Cortex of kidney (tissue), 1 donor: ENCODE results near the gene POLRMT.
"Not testable (repeated sequence)": the region's sequence is repeated elsewhere in the genome, so short reads cannot be mapped to it uniquely, and the experiment has no call there.

Experiments used
- DNase-seq: peaks from one replicate; lab custom pipeline; 2025; lab: John Stamatoyannopoulos, UW

Gene POLRMT

GRCh38 chr19:647566-648284, 14.4 kb upstream of the POLRMT start:
- DNase-seq, result no peak

DNA sequence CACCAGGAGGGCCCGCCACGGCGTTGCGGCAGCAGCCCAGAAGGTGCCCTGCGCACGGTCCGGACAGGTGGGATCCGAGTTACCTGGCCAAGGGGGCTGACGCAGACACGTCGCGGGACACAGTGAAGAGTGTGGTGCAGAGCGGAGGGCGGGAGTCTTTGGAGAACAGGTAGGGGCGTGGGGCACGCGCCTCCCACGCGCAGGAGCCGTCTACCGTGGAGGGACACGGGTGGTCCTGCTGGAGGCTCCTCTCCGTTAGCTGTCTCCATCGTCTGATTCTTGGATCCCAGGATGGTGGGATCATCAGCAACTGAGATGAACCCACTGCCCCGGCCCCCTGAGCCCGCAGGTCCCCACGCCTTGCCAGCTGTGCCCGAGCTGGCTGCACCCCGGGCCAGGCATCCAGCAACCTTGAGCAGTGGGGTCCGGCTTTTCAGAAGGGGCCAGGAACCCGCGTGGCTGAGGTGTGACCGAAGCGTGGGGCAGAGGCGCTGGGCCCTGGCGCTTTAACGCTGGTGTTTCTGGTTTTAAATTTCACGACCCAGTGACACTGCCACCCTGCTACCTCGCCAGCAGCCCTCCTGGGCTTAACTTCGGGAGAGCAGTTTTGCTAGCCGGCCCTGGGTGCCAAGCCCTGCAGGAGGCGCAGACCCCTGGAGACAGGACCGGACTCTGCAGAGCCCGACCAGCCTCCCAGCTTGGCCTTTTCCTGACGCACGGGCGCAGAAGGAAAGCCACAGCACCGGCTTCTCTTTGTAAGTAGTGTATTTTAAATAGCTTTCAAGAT, 13.6 kb upstream of the POLRMT start:
- DNase-seq, result no peak

DNA sequence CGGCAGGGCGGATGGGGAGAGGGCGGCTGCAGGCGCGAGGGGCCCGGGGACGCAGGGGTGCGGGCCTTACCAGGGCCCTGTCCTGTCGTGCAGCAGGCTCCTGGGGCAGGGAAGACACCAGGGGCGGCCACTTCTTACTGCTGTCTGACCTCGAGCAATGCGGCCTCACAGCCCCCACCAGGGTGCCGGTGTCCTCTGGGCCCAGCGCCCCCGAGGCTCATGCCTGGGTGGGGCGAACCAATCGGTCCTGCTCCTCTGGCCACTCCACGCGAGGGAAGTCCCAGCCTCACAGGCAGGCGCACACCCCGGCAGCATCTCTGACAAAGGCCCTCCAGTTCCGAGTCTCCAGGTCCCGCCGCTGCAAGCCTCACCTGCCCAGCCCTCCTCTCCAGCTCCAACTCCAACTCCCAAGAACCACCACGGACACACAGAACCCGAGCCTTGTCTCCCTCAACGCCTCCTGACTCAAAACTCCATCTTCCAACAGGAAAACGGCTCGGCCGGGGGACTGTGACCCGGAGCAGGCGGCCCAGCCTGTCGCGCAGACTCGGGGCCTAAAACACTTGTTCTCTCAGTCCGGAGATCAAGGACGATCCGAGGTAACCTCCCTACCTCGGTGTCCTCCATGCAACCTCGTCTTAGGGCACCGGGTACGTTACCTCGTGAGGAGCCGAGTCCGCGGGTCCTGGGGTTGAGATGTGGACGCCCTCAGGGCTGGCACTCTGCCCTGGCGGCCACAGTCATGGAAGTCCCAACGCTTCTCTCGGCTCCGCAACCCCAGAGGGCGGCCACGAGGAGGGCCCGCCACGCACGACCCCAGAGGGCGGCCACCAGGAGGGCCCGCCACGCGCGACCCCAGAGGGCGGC, 12.8 kb upstream of the POLRMT start:
- DNase-seq, result no peak

DNA sequence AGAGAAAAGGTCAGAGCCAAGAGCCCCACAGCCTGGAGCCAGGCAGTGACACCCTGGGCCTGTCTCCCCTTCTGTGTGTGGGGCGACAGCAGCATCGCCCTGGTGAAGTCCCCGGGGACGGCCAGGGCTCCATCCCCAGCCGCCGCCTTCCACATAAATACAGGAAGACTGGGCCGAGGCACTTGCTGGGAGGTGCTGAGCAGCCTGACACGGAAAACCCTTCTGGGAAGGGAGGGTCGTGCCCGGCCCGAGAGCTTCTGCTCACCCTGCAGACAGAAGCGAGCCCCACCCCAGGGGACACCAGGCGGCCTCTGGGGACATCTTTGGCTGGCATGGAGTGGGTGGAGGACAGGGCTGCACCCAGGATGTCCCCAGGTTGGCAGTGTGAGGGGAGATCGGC, 11.5 kb upstream of the POLRMT start:
- no peak for DNase-seq

GRCh38 chr19:644363-644762, 11.0 kb upstream of the POLRMT start:
- DNase-seq, result no peak

DNA sequence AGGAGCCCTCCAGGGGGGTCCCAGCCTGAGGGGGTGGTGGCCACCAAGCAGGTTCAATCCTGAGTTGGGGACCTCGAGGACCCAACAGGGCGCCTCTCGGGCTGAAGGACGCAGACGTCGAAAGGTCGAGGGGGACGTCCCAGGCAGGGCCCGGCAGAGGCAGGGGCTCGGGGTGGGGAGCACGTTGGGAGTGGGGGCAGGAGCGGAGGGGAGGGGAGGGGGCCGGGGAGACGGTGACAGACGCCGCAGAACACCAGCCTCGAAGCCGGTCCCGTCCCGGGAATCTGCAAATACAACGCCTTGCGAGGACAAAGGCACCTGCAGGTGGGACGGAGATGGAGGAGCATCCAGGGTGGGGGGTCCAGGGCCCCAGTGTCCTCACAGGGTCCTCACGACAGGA, 10.4 kb upstream of the POLRMT start:
- no peak for DNase-seq

- no peak for DNase-seq
Measured at GRCh38 chr19:642767-643727, 9.7 kb upstream of the POLRMT start.

- DNase-seq, result no peak
Measured at GRCh38 chr19:641702-642101, 8.4 kb upstream of the POLRMT start.

DNA sequence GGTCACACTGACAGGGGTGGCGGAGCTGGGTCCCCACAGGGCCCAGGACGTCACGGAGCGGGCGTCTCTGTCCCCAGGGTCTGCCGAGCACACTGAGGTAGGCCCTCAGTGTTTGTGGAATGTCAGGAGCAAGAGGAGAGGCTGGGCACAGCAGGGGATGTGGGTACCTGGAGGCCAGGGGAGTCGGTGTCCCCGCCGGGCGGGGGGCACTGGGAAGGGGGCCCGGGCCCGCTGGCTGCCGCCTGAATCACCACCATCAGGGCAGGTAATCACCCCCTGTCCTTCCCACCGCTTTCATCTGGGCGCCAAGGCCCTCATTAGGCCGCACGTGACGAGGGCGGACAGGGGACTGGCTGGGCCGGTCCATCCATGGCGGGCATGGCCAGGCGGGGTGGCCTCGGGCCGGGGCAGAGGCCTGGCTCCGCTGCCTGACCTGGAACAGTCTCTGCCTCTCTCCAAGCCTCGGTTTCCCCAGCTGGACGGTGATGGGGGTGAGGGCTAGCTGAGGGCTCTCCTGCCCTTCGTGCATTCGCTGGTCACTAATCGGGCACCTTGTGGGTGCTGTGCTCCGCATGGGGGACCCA, 7.4 kb upstream of the POLRMT start:
- no peak for DNase-seq

DNA sequence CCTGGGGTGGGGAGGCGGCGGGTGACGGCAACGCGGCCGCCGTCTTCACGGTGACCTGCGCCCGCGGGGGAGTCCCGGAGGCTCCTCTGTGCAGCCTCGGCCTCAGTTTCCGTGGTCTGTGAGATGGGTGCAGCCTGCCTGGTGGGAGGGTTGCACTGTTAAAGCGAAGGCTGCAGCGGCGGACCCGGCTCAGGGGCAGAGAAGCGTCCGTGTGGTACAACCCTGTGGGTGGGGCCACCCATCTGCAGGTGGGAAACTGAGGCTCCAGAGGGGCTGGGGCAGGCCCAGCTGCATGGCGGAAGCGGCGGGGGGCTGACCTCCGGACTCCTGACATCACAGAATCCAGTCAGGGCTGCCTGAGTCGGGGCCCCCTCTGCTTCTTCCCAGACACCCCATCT, 6.8 kb upstream of the POLRMT start:
- DNase-seq, result no peak

DNA sequence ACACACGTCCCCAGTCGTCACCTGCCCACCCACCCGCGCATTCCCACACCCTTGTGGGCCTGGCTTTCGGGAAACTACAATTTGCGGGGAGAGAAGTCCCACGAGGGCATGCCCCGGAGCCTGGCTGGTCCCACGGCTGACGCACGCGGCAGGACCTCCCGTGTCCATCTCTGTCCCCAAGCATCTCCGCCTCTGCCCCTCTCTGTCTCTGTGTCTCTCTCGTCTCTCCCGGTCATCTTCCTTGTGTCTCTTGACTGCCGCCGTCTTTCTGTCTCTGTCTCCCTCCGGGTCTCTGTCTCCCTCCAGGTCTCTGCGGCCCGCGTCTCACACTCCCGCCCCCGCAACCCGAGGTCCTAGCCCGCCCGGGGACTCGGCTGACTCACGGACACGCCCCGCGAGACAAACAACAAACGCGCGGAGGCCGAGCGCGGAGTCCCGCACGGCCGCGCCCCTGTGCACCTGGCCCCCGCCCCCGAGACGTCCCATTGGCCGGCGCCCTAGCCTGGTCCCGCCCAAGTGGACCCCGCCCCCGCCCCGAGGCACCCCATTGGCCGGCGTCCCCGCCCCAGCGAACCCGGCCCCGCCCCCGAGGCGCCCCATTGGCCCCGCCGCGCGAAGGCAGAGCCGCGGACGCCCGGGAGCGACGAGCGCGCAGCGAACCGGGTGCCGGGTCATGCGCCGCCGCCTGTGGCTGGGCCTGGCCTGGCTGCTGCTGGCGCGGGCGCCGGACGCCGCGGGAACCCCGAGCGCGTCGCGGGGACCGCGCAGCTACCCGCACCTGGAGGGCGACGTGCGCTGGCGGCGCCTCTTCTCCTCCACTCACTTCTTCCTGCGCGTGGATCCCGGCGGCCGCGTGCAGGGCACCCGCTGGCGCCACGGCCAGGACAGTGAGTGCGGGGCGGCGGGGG, 6.2 kb upstream of the POLRMT start, which contains the start of gene FGF22:
TSS of gene FGF22 (plus strand) at position 627 of the 908 bp plus-strand sequence. CDS start at position 674, 47 bp downstream.
- DNase-seq, result no peak

- DNase-seq, result no peak
Measured at GRCh38 chr19:638906-639252, 5.5 kb upstream of the POLRMT start.

GRCh38 chr19:634975-635652, 1.8 kb upstream of the POLRMT start:
- no peak for DNase-seq

- DNase-seq, result no peak
Measured at GRCh38 chr19:633786-634639, 676 bp upstream of the POLRMT start.

GRCh38 chr19:632579-633067, 714 bp downstream of the POLRMT start:
- DNase-seq, result no peak

- DNase-seq, result no peak
Measured at GRCh38 chr19:629961-630714, 3.2 kb downstream of the POLRMT start.

- not testable (repeated sequence) for DNase-seq
Measured at GRCh38 chr19:629515-629914, 3.8 kb downstream of the POLRMT start.
